Endodermal cell (in vitro differentiated cells): ENCODE measurements around the gene CCNH. TPM values are rescaled to one million over a fixed set of nuclear protein-coding genes. Genes with fewer than 3 reads are reported as not detected.
A peak's percentile ranks its signal among the peaks of the same experiment; 100 is the strongest.

Experiments
- DNase-seq: peaks from one replicate; pipeline ENCODE4 v3.0.0-alpha.2; 2017
- H3K27ac ChIP-seq: 2 replicates; pipeline ENCODE4 v1.5.1; 2013; ENCODE audit warnings: mild to moderate bottlenecking, low read depth, low read length, moderate library complexity
- H3K27me3 ChIP-seq: 2 replicates; pipeline ENCODE4 v1.6.1; 2013; ENCODE audit warnings: mild to moderate bottlenecking, low read length, moderate library complexity; ENCODE audit not compliant: insufficient read depth, control insufficient read depth, poor library complexity, severe bottlenecking
- H3K36me3 ChIP-seq: 2 replicates; pipeline ENCODE4 v1.7.0; 2013; ENCODE audit warnings: mild to moderate bottlenecking, low read length, moderate library complexity; ENCODE audit not compliant: control insufficient read depth, insufficient read depth
- H3K4me1 ChIP-seq: one replicate; pipeline ENCODE4 v1.7.0; 2013; ENCODE audit warnings: low read length; ENCODE audit not compliant: control insufficient read depth, insufficient read depth
- H3K4me3 ChIP-seq: 2 replicates; pipeline ENCODE4 v1.5.1; 2013; ENCODE audit warnings: mild to moderate bottlenecking, low read length, moderate library complexity
- H3K9ac ChIP-seq: 2 replicates; pipeline ENCODE4 v1.6.1; 2013; ENCODE audit warnings: mild to moderate bottlenecking, low read length, moderate library complexity; ENCODE audit not compliant: poor library complexity, severe bottlenecking; ENCODE audit errors: extremely low read depth
- H3K9me3 ChIP-seq: 2 replicates; pipeline ENCODE4 v1.6.1; 2013; ENCODE audit warnings: mild to moderate bottlenecking, low read length, moderate library complexity; ENCODE audit not compliant: control insufficient read depth
- H3K27ac Mint-ChIP-seq: 2 replicates; pipeline ENCODE4 v1.8.0; 2020; ENCODE audit warnings: mixed read lengths
- H3K27me3 Mint-ChIP-seq: 2 replicates; pipeline ENCODE4 v1.8.0; 2021; ENCODE audit warnings: mild to moderate bottlenecking, mixed read lengths; ENCODE audit not compliant: insufficient read depth
- H3K36me3 Mint-ChIP-seq: 2 replicates; pipeline ENCODE4 v1.8.0; 2020; ENCODE audit warnings: low read depth, mixed read lengths
- H3K4me1 Mint-ChIP-seq: 2 replicates; pipeline ENCODE4 v1.8.0; 2020; ENCODE audit warnings: mixed read lengths
- H3K4me3 Mint-ChIP-seq: 2 replicates; pipeline ENCODE4 v1.8.0; 2020; ENCODE audit warnings: mild to moderate bottlenecking, moderate library complexity, mixed read lengths
- H3K9me3 Mint-ChIP-seq: 2 replicates; pipeline ENCODE4 v1.8.0; 2020; ENCODE audit warnings: mild to moderate bottlenecking, mixed read lengths
- CTCF ChIP-seq: fragments of 200-600 bp; sonication (generic); conservative IDR thresholded peaks from 2 replicates; pipeline ENCODE4 v1.5.0; 2021; ENCODE audit warnings: antibody characterized with exemption, mild to moderate bottlenecking
- WGBS, 2 experiments: methylation state at CpG; one replicate each; pipeline versions ENCODE4 v1.1.5 to v1.1.7; 2013; ENCODE audit warnings: missing lambda C conversion rate in 2 of 2, mixed read lengths in 1 of 2; ENCODE audit not compliant: insufficient coverage in 1 of 2, insufficient read length in 1 of 2; 5-methylcytosine and 5-hydroxymethylcytosine counted together
- long read RNA-seq, 4 experiments: library from polyadenylated mRNA in 2 of 4; library from RNA in 1 of 4; library from capped mRNA in 1 of 4; stranded (forward) in 3 of 4; unstranded in 1 of 4; transcript quantifications; one replicate each; pipeline ENCODE4 v2.0.0, GENCODE V29; 2020 to 2021; ENCODE audit warnings: inconsistent platforms in 1 of 4
- polyA plus RNA-seq, 2 experiments: library from polyadenylated mRNA; stranded (reverse); fragments of 50-300 nt; gene quantifications; one replicate each; pipeline ENCODE4 v1.2.3, GENCODE V29; 2013
- total RNA-seq, 2 donors: library from RNA; stranded (reverse); fragmentation: NEBNext Ultra II Directional in 1 of 2; extraction: Animal tissue kit (Norgen Biotek cat#: 25700) in 1 of 2; gene quantifications; 2 replicates in 1 of 2; 3 replicates in 1 of 2; pipeline ENCODE4 v1.2.1, GENCODE V29; 2021

The CCNH gene
- total RNA-seq: 10 to 100 TPM; 34.4 to 37.7 TPM
- 47.2 TPM for polyA plus RNA-seq (2013, experiment 1 of 2)
- polyA plus RNA-seq (2013, experiment 2 of 2): 45.7 TPM
- long read RNA-seq, experiment 1, transcript CCNH-201 (9 exons, 1,378 nt): major isoform, 16 of 25 reads
- long read RNA-seq, experiment 1, partial matches to known transcripts: 1 of 25 reads
- long read RNA-seq, experiment 1, other reads (novel, unspliced or antisense): 5 of 25 reads
- long read RNA-seq, experiment 2, transcript CCNH-201 (9 exons, 1,378 nt): major isoform, 45 of 54 reads
- long read RNA-seq, experiment 2, partial matches to known transcripts: 1 of 54 reads
- long read RNA-seq, experiment 2, other reads (novel, unspliced or antisense): 5 of 54 reads
- long read RNA-seq, experiment 3, transcript CCNH-201 (9 exons, 1,378 nt): major isoform, 60 of 81 reads
- long read RNA-seq, experiment 3, partial matches to known transcripts: 3 of 81 reads
- long read RNA-seq, experiment 3, other reads (novel, unspliced or antisense): 15 of 81 reads
- long read RNA-seq, experiment 4, transcript CCNH-201 (9 exons, 1,378 nt): major isoform, 101 of 117 reads
- long read RNA-seq, experiment 4, partial matches to known transcripts: 0 of 117 reads
- long read RNA-seq, experiment 4, other reads (novel, unspliced or antisense): 13 of 117 reads

- H3K9me3 ChIP-seq: no peaks in the 10 kb centered on the region
- peak within 1 kb of the TSS; percentile 91 for H3K4me3 ChIP-seq
- peak within 1 kb of the TSS; percentile 71 for H3K27ac ChIP-seq
- no peaks in the 10 kb centered on the region for H3K27me3 ChIP-seq
- DNase-seq: peak; percentile 99
- peaks cover 7% of the 10 kb centered on the region for H3K4me1 ChIP-seq
- peaks cover 30% of the 10 kb centered on the region for H3K36me3 ChIP-seq
- peaks cover 8% of the 10 kb centered on the region for H3K4me1 Mint-ChIP-seq
- H3K27ac Mint-ChIP-seq: peak within 1 kb of the TSS; percentile 89
- H3K27me3 Mint-ChIP-seq: no peaks in the 10 kb centered on the region
- no peaks in the 10 kb centered on the region for H3K9me3 Mint-ChIP-seq
- no peak for TF ChIP-seq CTCF
- H3K36me3 Mint-ChIP-seq: peaks cover 16% of the 10 kb centered on the region
- peak within 1 kb of the TSS; percentile 78 for H3K4me3 Mint-ChIP-seq
- peak within 1 kb of the TSS; percentile 81 for H3K9ac ChIP-seq
- 2 to 18% methylated on average over 4 to 46 of the region's 46 CpGs for WGBS, 2 experiments
These were observed at the start of gene CCNH for GRCh38 chr5:87412630-87413342. Gene CCNH, minus strand, starts transcription at chr5:87412930. Its CDS starts 136 bp downstream, at chr5:87412794.

DNA sequence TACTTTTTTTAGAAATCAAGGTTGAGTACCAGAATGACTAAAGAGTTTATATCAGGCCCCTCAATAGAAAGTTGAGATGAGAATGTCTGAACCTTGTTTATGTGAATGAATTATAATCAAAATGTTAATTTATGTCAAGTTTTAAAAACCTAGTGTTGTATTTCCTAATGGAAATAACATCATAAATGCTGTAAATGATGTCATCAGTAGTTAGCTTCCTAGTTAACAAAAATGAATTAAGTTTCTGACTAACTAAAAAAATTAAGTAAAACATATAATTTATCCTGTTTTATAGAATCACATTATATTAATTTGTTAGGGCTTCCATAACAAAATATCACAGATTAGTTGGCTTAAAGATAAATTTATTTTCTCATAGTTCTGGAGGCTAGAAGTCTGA, 45.0 kb upstream of the CCNH start:
- H3K4me1 Mint-ChIP-seq: no peaks in the 10 kb centered on the region
- no peak overlapping the region for H3K27ac ChIP-seq
- H3K36me3 ChIP-seq: no peaks in the 10 kb centered on the region
- no peaks in the 10 kb centered on the region for H3K4me1 ChIP-seq
- H3K4me3 Mint-ChIP-seq: no peak overlapping the region
- H3K9me3 Mint-ChIP-seq: peaks cover 2% of the 10 kb centered on the region
- no peaks in the 10 kb centered on the region for H3K27me3 Mint-ChIP-seq
- no peak overlapping the region for H3K27ac Mint-ChIP-seq
- H3K36me3 Mint-ChIP-seq: no peaks in the 10 kb centered on the region
- no peaks in the 10 kb centered on the region for H3K9me3 ChIP-seq
- no peak overlapping the region for H3K9ac ChIP-seq
- DNase-seq: no peak
- no peak for TF ChIP-seq CTCF
- no peak overlapping the region for H3K4me3 ChIP-seq
- H3K27me3 ChIP-seq: no peaks in the 10 kb centered on the region

- no peaks in the 10 kb centered on the region for H3K4me1 ChIP-seq
- no peaks in the 10 kb centered on the region for H3K36me3 ChIP-seq
- Mint-ChIP-seq H3K27ac (no peak overlapping the region), H3K4me1 (no peaks in the 10 kb centered on the region), H3K4me3 (no peak overlapping the region), H3K27me3 (no peaks in the 10 kb centered on the region), H3K9me3 (no peaks in the 10 kb centered on the region), H3K36me3 (no peaks in the 10 kb centered on the region)
- no peak for DNase-seq
- H3K9me3 ChIP-seq: no peaks in the 10 kb centered on the region
- H3K9ac ChIP-seq: no peak overlapping the region
- H3K27me3 ChIP-seq: no peaks in the 10 kb centered on the region
- no peak for TF ChIP-seq CTCF
- no peak overlapping the region for H3K4me3 ChIP-seq
- H3K27ac ChIP-seq: no peak overlapping the region
- no CpG with 5 or more reads among the region's 1 CpG for whole genome bisulfite sequencing, 2 experiments
These were observed 41.1 kb upstream of the CCNH start for GRCh38 chr5:87453801-87454200.
